GM06990 (cell line): ENCODE results near the gene FAM181A.

Source experiments
- DNase-seq: peaks from one replicate; pipeline ENCODE4 v3.0.0-alpha.2; 2011; ENCODE audit not compliant: insufficient read length; ENCODE audit errors: extremely low read depth
- H3K27me3 ChIP-seq: replicated peaks from 2 replicates; pipeline ENCODE4 v1.6.0; 2011; ENCODE audit warnings: low read length; ENCODE audit not compliant: control insufficient read depth, insufficient read depth
- H3K36me3 ChIP-seq: 2 replicates; pipeline ENCODE4 v1.5.1; 2011; ENCODE audit warnings: low read length; ENCODE audit not compliant: control insufficient read depth, insufficient read depth
- H3K4me3 ChIP-seq: replicated peaks from 2 replicates; pipeline ENCODE4 v1.5.1; 2011; ENCODE audit warnings: low read depth, mild to moderate bottlenecking, control low read depth, low read length
- CTCF ChIP-seq: IDR thresholded peaks from 2 replicates; pipeline ENCODE4 v1.5.1; 2011; ENCODE audit warnings: low read length, control low read depth, mild to moderate bottlenecking, inconsistent platforms; ENCODE audit not compliant: insufficient read depth, poor library complexity, severe bottlenecking

The FAM181A gene

GRCh38 chr14:93892923-93893558, 34.1 kb upstream of the FAM181A start:
- no peaks in the 10 kb centered on the region for H3K36me3 ChIP-seq
- peak; percentile 99 for TF ChIP-seq CTCF
- H3K27me3 ChIP-seq, result no peaks in the 10 kb centered on the region; the same call in none of the 2 replicates
- no peak overlapping the region for H3K4me3 ChIP-seq
- peak; percentile 26 for DNase-seq

GRCh38 chr14:93893661-93894261, 33.4 kb upstream of the FAM181A start:
- no peak for DNase-seq
- H3K4me3 ChIP-seq, result no peak overlapping the region
- H3K27me3 ChIP-seq, result no peaks in the 10 kb centered on the region; the same call in none of the 2 replicates
- H3K36me3 ChIP-seq, result no peaks in the 10 kb centered on the region
- TF ChIP-seq CTCF, result no peak

- Histone ChIP-seq H3K4me3 (no peak overlapping the region), H3K27me3 (peaks cover 2% of the 10 kb centered on the region)
- no peak for DNase-seq
These were observed 32.0 kb upstream of the FAM181A start for GRCh38 chr14:93895023-93895604.

GRCh38 chr14:93897476-93897845, 29.7 kb upstream of the FAM181A start:
- no peak for DNase-seq
- no peak for TF ChIP-seq CTCF

More at GRCh38 chr14:93895023-93895604, 32.0 kb upstream of the FAM181A start:
- no peak for TF ChIP-seq CTCF
- no peaks in the 10 kb centered on the region for H3K36me3 ChIP-seq

GRCh38 chr14:93898081-93898611, 29.0 kb upstream of the FAM181A start:
- no peak overlapping the region for H3K4me3 ChIP-seq
- no peak for TF ChIP-seq CTCF
- peaks cover 3% of the 10 kb centered on the region for H3K27me3 ChIP-seq

More at GRCh38 chr14:93897476-93897845, 29.7 kb upstream of the FAM181A start:
- H3K27me3 ChIP-seq, result peaks cover 2% of the 10 kb centered on the region
- H3K4me3 ChIP-seq, result no peak overlapping the region
- no peaks in the 10 kb centered on the region for H3K36me3 ChIP-seq

More at GRCh38 chr14:93898081-93898611, 29.0 kb upstream of the FAM181A start:
- DNase-seq, result no peak
- H3K36me3 ChIP-seq, result no peaks in the 10 kb centered on the region
